MM.1S (cell line): Measurements from ENCODE around the gene NYNRIN.

ENCODE experiments used
- EZH2 ChIP-seq: fragments of 300-600 bp; sonication (generic); optimal IDR thresholded peaks from 2 replicates; pipeline ENCODE3; 2017; ENCODE audit warnings: low read depth, mild to moderate bottlenecking, antibody characterized with exemption, low read length, mixed read lengths
- EZH2phosphoT487 ChIP-seq: fragments of 300-600 bp; sonication (generic); IDR thresholded peaks from 2 replicates; pipeline ENCODE4 v1.6.1; 2018; ENCODE audit warnings: antibody characterized with exemption, low read length
- TF ChIP-seq, protein P1 (sequence below): fragments of 300-600 bp; sonication (generic); IDR thresholded peaks from 2 replicates; pipeline ENCODE4 v1.5.1; 2016; ENCODE audit warnings: antibody characterized with exemption, low read length, mixed read lengths

- TF ChIP-seq, protein P1, sequence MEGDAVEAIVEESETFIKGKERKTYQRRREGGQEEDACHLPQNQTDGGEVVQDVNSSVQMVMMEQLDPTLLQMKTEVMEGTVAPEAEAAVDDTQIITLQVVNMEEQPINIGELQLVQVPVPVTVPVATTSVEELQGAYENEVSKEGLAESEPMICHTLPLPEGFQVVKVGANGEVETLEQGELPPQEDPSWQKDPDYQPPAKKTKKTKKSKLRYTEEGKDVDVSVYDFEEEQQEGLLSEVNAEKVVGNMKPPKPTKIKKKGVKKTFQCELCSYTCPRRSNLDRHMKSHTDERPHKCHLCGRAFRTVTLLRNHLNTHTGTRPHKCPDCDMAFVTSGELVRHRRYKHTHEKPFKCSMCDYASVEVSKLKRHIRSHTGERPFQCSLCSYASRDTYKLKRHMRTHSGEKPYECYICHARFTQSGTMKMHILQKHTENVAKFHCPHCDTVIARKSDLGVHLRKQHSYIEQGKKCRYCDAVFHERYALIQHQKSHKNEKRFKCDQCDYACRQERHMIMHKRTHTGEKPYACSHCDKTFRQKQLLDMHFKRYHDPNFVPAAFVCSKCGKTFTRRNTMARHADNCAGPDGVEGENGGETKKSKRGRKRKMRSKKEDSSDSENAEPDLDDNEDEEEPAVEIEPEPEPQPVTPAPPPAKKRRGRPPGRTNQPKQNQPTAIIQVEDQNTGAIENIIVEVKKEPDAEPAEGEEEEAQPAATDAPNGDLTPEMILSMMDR = no peak
- TF ChIP-seq EZH2phosphoT487 (no peak), EZH2 (no peak)
Observed at GRCh38 chr14:24439830-24440605, 41.2 kb downstream of the NYNRIN start.
